ENCODE results near the gene RCE1. TPM values are rescaled to one million over a fixed set of nuclear protein-coding genes. Genes with fewer than 3 reads are reported as not detected.

RCE1 gene
- total RNA-seq, 1 experiment from 2014 or later = 52.5 TPM

DNA sequence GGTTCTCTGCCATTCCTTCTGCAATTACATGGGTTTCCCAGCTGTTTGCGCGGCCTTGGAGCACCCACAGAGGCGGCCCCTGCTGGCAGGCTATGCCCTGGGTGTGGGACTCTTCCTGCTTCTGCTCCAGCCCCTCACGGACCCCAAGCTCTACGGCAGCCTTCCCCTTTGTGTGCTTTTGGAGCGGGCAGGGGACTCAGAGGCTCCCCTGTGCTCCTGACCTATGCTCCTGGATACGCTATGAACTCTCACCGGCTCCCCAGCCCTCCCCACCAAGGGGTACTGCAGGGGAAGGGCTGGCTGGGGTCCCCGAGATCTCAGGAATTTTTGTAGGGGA lies 2.6 kb downstream of the RCE1 start:
- Histone ChIP-seq H3K4ac (ENCODE audit: low read depth, low read length) (no peak overlapping the region), H3K23ac (ENCODE audit: insufficient read length, low read depth, low read length) (no peak overlapping the region), H3K79me1 (ENCODE audit: insufficient read depth, low read depth, low read length, poor library complexity, severe bottlenecking) (peaks cover 7% of the 10 kb centered on the region), H3K4me2 (ENCODE audit: insufficient read depth, insufficient read length, low read length) (no peak overlapping the region), H3K9ac (ENCODE audit: extremely low read depth, insufficient read length, low read length) (no peak overlapping the region), H3K56ac (ENCODE audit: insufficient read length, low read depth, low read length) (no peak overlapping the region), H2BK12ac (ENCODE audit: insufficient read length, low read depth, low read length) (no peak overlapping the region), H4K91ac (ENCODE audit: insufficient read length, low read depth, low read length) (no peak overlapping the region), H3K9me3 (ENCODE audit: control insufficient read depth, low read depth, low read length) (no peaks in the 10 kb centered on the region), H2AK5ac (ENCODE audit: insufficient read length, low read length) (no peak overlapping the region), H3K27ac (ENCODE audit: insufficient read length, low read depth, low read length) (no peak overlapping the region), H4K8ac (replicated peaks; ENCODE audit: insufficient read length, low read depth, low read length) (no peak overlapping the region), H2BK20ac (ENCODE audit: low read depth, low read length, poor library complexity, severe bottlenecking) (no peak overlapping the region), H3K79me2 (ENCODE audit: insufficient read depth, low read length) (peaks cover 10% of the 10 kb centered on the region; the same call in 1 of the 2 replicates), H3K14ac (ENCODE audit: insufficient read depth, low read length) (no peak overlapping the region), H3T11ph (ENCODE audit: low read length) (no peak overlapping the region), H4K20me1 (ENCODE audit: control insufficient read depth, insufficient read depth, insufficient read length) (no peaks in the 10 kb centered on the region), H2AFZ (ENCODE audit: low read length) (no peak overlapping the region), H3K23me2 (ENCODE audit: insufficient read length, low read depth, low read length, poor library complexity, severe bottlenecking) (peaks cover 5% of the 10 kb centered on the region), H3K27me3 (ENCODE audit: insufficient read depth, low read length) (no peaks in the 10 kb centered on the region), H2BK15ac (ENCODE audit: low read depth, low read length) (no peak overlapping the region), H2BK5ac (ENCODE audit: insufficient read length, low read length) (no peak overlapping the region), H4K5ac (ENCODE audit: insufficient read length, low read depth, low read length) (no peak overlapping the region), H3K4me1 (ENCODE audit: insufficient read depth, low read length) (no peaks in the 10 kb centered on the region), H2BK120ac (ENCODE audit: low read depth, low read length, poor library complexity, severe bottlenecking) (no peak overlapping the region), H3K18ac (ENCODE audit: insufficient read length, low read depth, low read length) (no peak overlapping the region)
- WGBS (ENCODE audit: extremely low coverage, insufficient read length, low lambda C conversion rate) = no CpG with 5 or more reads among the region's 9 CpGs
- Mint-ChIP-seq H3K4me1 (peaks cover 14 to 16% of the 10 kb centered on the region in 2 experiments), H3K27me3 (ENCODE audit: low read depth) (peaks cover 3% of the 10 kb centered on the region; the same call in 1 of the 2 replicates), H3K4me3 (no peak overlapping the region; a peak in 1 of 5 replicates), H3K36me3 (ENCODE audit: insufficient read depth in 1 of 3, low read depth in 3 of 3) (peaks cover 13 to 48% (median 39%) of the 10 kb centered on the region in 3 experiments), H3K9me3 (no peaks in the 10 kb centered on the region), H3K27ac (no peak overlapping the region)
- TF ChIP-seq, protein P1, sequence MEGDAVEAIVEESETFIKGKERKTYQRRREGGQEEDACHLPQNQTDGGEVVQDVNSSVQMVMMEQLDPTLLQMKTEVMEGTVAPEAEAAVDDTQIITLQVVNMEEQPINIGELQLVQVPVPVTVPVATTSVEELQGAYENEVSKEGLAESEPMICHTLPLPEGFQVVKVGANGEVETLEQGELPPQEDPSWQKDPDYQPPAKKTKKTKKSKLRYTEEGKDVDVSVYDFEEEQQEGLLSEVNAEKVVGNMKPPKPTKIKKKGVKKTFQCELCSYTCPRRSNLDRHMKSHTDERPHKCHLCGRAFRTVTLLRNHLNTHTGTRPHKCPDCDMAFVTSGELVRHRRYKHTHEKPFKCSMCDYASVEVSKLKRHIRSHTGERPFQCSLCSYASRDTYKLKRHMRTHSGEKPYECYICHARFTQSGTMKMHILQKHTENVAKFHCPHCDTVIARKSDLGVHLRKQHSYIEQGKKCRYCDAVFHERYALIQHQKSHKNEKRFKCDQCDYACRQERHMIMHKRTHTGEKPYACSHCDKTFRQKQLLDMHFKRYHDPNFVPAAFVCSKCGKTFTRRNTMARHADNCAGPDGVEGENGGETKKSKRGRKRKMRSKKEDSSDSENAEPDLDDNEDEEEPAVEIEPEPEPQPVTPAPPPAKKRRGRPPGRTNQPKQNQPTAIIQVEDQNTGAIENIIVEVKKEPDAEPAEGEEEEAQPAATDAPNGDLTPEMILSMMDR (conservative IDR thresholded peaks at IDR 0.05) = no peak
- no peak for DNase-seq
